ENCODE results near the gene TEAD2.

- TF ChIP-seq CTCF (conservative IDR thresholded peaks at IDR 0.05; ENCODE audit: low read depth, low read length): no peak
- no peak for TF ChIP-seq EZH2 (IDR thresholded peaks at IDR 0.05; ENCODE audit: borderline replicate concordance, low read depth, low read length, poor library complexity, severe bottlenecking)
These were observed 5.8 kb downstream of the TEAD2 start for GRCh38 chr19:49356382-49356781.
